ENCODE data around the gene ERICH2. TPM values are rescaled to one million over a fixed set of nuclear protein-coding genes. Genes with fewer than 3 reads are reported as not detected.

Gene ERICH2
- total RNA-seq, 1 donor from 2014 or later: 2.1 TPM

GRCh38 chr2:170843656-170844055 is 73.5 kb downstream of the ERICH2 start:
- Mint-ChIP-seq H3K4me3 (ENCODE audit: unreplicated experiment) (no peak overlapping the region), H3K36me3 (ENCODE audit: unreplicated experiment) (peaks cover 6% of the 10 kb centered on the region), H3K27me3 (ENCODE audit: unreplicated experiment) (no peaks in the 10 kb centered on the region), H3K4me1 (ENCODE audit: low read depth, unreplicated experiment) (no peaks in the 10 kb centered on the region), H3K27ac (ENCODE audit: unreplicated experiment) (no peak overlapping the region), H3K9me3 (ENCODE audit: unreplicated experiment) (no peaks in the 10 kb centered on the region)
- no peak for TF ChIP-seq CTCF (IDR thresholded peaks at IDR 0.05; ENCODE audit: partially characterized antibody, unreplicated experiment)
- no peak for DNase-seq

- TF ChIP-seq CTCF (IDR thresholded peaks at IDR 0.05; ENCODE audit: partially characterized antibody, unreplicated experiment): no peak
Measured at GRCh38 chr2:170845343-170845742, 75.2 kb downstream of the ERICH2 start.

GRCh38 chr2:170846314-170846713 is 76.1 kb downstream of the ERICH2 start:
- Mint-ChIP-seq H3K4me3 (ENCODE audit: unreplicated experiment) (no peak overlapping the region), H3K9me3 (ENCODE audit: unreplicated experiment) (peaks cover 2% of the 10 kb centered on the region), H3K27me3 (ENCODE audit: unreplicated experiment) (no peaks in the 10 kb centered on the region), H3K4me1 (ENCODE audit: low read depth, unreplicated experiment) (no peaks in the 10 kb centered on the region), H3K36me3 (ENCODE audit: unreplicated experiment) (no peaks in the 10 kb centered on the region), H3K27ac (ENCODE audit: unreplicated experiment) (no peak overlapping the region)
- DNase-seq: no peak
- TF ChIP-seq CTCF (IDR thresholded peaks at IDR 0.05; ENCODE audit: partially characterized antibody, unreplicated experiment): no peak

More at GRCh38 chr2:170845343-170845742, 75.2 kb downstream of the ERICH2 start:
- Mint-ChIP-seq H3K27ac (ENCODE audit: unreplicated experiment) (no peak overlapping the region), H3K4me3 (ENCODE audit: unreplicated experiment) (no peak overlapping the region), H3K36me3 (ENCODE audit: unreplicated experiment) (no peaks in the 10 kb centered on the region), H3K27me3 (ENCODE audit: unreplicated experiment) (no peaks in the 10 kb centered on the region), H3K9me3 (ENCODE audit: unreplicated experiment) (peaks cover 2% of the 10 kb centered on the region), H3K4me1 (ENCODE audit: low read depth, unreplicated experiment) (no peaks in the 10 kb centered on the region)
- DNase-seq: peak; percentile 35

GRCh38 chr2:170847716-170848115 is 77.5 kb downstream of the ERICH2 start:
- H3K27me3 Mint-ChIP-seq (ENCODE audit: unreplicated experiment): no peaks in the 10 kb centered on the region
- H3K4me1 Mint-ChIP-seq (ENCODE audit: low read depth, unreplicated experiment): no peaks in the 10 kb centered on the region
- TF ChIP-seq CTCF (IDR thresholded peaks at IDR 0.05; ENCODE audit: partially characterized antibody, unreplicated experiment): no peak
- H3K9me3 Mint-ChIP-seq (ENCODE audit: unreplicated experiment): peaks cover 2% of the 10 kb centered on the region
- H3K4me3 Mint-ChIP-seq (ENCODE audit: unreplicated experiment): no peak overlapping the region
- H3K27ac Mint-ChIP-seq (ENCODE audit: unreplicated experiment): no peak overlapping the region
- no peak for DNase-seq
- H3K36me3 Mint-ChIP-seq (ENCODE audit: unreplicated experiment): no peaks in the 10 kb centered on the region

Other genes with a start within 250 kb of the ERICH2 start
- 1.8 TPM for gene SP5, start 55.0 kb upstream of the ERICH2 start, total RNA-seq (ENCODE audit: unreplicated experiment)
- 0.44 TPM for gene GAD1, start 46.5 kb downstream of the ERICH2 start, total RNA-seq (ENCODE audit: unreplicated experiment)
- 38.8 TPM for gene GORASP2, start 158.9 kb downstream of the ERICH2 start, total RNA-seq (ENCODE audit: unreplicated experiment)

Measured in glutamatergic neuron (in vitro differentiated cells).